SK-N-SH treated with all-trans-retinoic acid at 6 μM for 48 hours (cell line): Measurements from ENCODE around the gene TTC27.

Experiments used
- ARNTL ChIP-seq: fragments of 450-650 bp; formaldehyde crosslinking; IDR thresholded peaks from 2 replicates; pipeline ENCODE4 v1.5.0; 2020; ENCODE audit warnings: low read depth, mild to moderate bottlenecking, moderate library complexity, borderline replicate concordance
- CSDC2 ChIP-seq: fragments of 250-450 bp; sonication (Bioruptor Pico); IDR thresholded peaks from 2 replicates; pipeline ENCODE4 v1.5.0; 2020; ENCODE audit warnings: mild to moderate bottlenecking, moderate library complexity
- GLIS3 ChIP-seq: fragments of 250-450 bp; sonication (Bioruptor Pico); IDR thresholded peaks from 2 replicates; pipeline ENCODE4 v1.5.0; 2020; ENCODE audit warnings: mild to moderate bottlenecking, moderate library complexity
- PATZ1 ChIP-seq: fragments of 250-450 bp; sonication (Bioruptor Pico); IDR thresholded peaks from 2 replicates; pipeline ENCODE4 v1.8.0; 2020; ENCODE audit warnings: mild to moderate bottlenecking, moderate library complexity, borderline replicate concordance
- POU6F1 ChIP-seq: fragments of 250-450 bp; sonication (Bioruptor Pico); IDR thresholded peaks from 2 replicates; pipeline ENCODE4 v1.8.0; 2021; ENCODE audit warnings: low read depth, mild to moderate bottlenecking, moderate library complexity, borderline replicate concordance
- PPARA ChIP-seq: fragments of 250-450 bp; sonication (Bioruptor Pico); IDR thresholded peaks from 2 replicates; pipeline ENCODE4 v1.5.0; 2020; ENCODE audit warnings: mild to moderate bottlenecking, borderline replicate concordance
- RARB ChIP-seq: fragments of 250-450 bp; sonication (Bioruptor Pico); IDR thresholded peaks from 2 replicates; pipeline ENCODE4 v1.8.0; 2021; ENCODE audit warnings: mild to moderate bottlenecking, moderate library complexity
- SNAI2 ChIP-seq: fragments of 250-450 bp; sonication (Bioruptor Pico); IDR thresholded peaks from 2 replicates; pipeline ENCODE4 v1.5.0; 2020; ENCODE audit warnings: mild to moderate bottlenecking, moderate library complexity
- TSHZ2 ChIP-seq: fragments of 250-450 bp; sonication (Bioruptor Pico); IDR thresholded peaks from 2 replicates; pipeline ENCODE4 v1.5.0; 2020; ENCODE audit warnings: mild to moderate bottlenecking, moderate library complexity
- TF ChIP-seq, protein P1 (sequence below): fragments of 250-450 bp; sonication (Bioruptor Pico); IDR thresholded peaks from 2 replicates; pipeline ENCODE4 v1.5.1; 2020; ENCODE audit warnings: low read depth, mild to moderate bottlenecking, moderate library complexity

DNA sequence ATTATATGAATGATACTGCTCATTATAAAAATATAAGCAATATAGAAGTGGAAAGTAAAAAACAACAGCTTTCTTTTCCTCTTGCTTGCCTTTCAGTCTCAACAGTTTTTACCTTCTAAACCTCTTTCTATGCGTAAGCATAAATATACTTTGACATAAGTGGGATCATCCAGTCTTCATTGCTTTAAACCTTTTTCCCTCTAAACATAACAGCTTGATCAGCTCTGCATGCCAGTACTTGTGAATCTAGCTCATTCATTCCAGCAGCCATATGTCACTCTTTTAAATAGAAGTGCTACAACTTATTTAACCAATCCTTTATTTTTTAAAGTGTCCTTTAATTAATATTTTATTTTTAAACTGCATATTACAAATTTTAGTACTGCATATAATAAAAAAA lies 88.1 kb downstream of the TTC27 start:
- TF ChIP-seq CSDC2 (CRISPR knock-in tag) (no peak), GLIS3 (no peak), POU6F1 (CRISPR knock-in tag) (no peak), ARNTL (CRISPR knock-in tag) (no peak), TSHZ2 (CRISPR knock-in tag) (no peak), RARB (CRISPR knock-in tag) (no peak), SNAI2 (CRISPR knock-in tag) (no peak), PPARA (no peak), PATZ1 (CRISPR knock-in tag) (no peak)
- TF ChIP-seq, protein P1, sequence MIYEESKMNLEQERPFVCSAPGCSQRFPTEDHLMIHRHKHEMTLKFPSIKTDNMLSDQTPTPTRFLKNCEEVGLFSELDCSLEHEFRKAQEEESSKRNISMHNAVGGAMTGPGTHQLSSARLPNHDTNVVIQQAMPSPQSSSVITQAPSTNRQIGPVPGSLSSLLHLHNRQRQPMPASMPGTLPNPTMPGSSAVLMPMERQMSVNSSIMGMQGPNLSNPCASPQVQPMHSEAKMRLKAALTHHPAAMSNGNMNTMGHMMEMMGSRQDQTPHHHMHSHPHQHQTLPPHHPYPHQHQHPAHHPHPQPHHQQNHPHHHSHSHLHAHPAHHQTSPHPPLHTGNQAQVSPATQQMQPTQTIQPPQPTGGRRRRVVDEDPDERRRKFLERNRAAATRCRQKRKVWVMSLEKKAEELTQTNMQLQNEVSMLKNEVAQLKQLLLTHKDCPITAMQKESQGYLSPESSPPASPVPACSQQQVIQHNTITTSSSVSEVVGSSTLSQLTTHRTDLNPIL (CRISPR knock-in tag): no peak
